ENCODE data around the gene INSYN2B.

Gene INSYN2B

GRCh38 chr5:169980418-169981053 is at the start of gene INSYN2B:
TSS of gene INSYN2B (minus strand) at chr5:169980495. CDS start at chr5:169883898, 96,597 bp downstream.
- peak; percentile 86 for DNase-seq (ENCODE audit: low spot score)

GRCh38 chr5:170028124-170028523 is 47.8 kb upstream of the INSYN2B start:
- peak; percentile 32 for DNase-seq (ENCODE audit: low spot score)

GRCh38 chr5:170025853-170026252 is 45.6 kb upstream of the INSYN2B start:
- no peak for DNase-seq (ENCODE audit: low spot score)

GRCh38 chr5:170021506-170021905 is 41.2 kb upstream of the INSYN2B start:
- no peak for DNase-seq (ENCODE audit: low spot score)

- DNase-seq (ENCODE audit: low spot score): no peak
Observed at GRCh38 chr5:170020423-170020822, 40.1 kb upstream of the INSYN2B start.

GRCh38 chr5:170012622-170013021 is 32.3 kb upstream of the INSYN2B start:
- no peak for DNase-seq (ENCODE audit: low spot score)

- DNase-seq (ENCODE audit: low spot score): no peak
Observed at GRCh38 chr5:170011751-170012150, 31.5 kb upstream of the INSYN2B start.

- DNase-seq (ENCODE audit: low spot score): no peak
Observed at GRCh38 chr5:170010595-170010994, 30.3 kb upstream of the INSYN2B start.

- DNase-seq (ENCODE audit: low spot score): no peak
Observed at GRCh38 chr5:170008376-170008775, 28.1 kb upstream of the INSYN2B start.

- no peak for DNase-seq (ENCODE audit: low spot score)
Observed at GRCh38 chr5:170006021-170006420, 25.7 kb upstream of the INSYN2B start.

- DNase-seq (ENCODE audit: low spot score): no peak
Observed at GRCh38 chr5:170000155-170000554, 19.9 kb upstream of the INSYN2B start.

- DNase-seq (ENCODE audit: low spot score): no peak
Observed at GRCh38 chr5:169999621-170000020, 19.3 kb upstream of the INSYN2B start.

- no peak for DNase-seq (ENCODE audit: low spot score)
Observed at GRCh38 chr5:169997798-169998197, 17.5 kb upstream of the INSYN2B start.

GRCh38 chr5:169993485-169993790 is 13.1 kb upstream of the INSYN2B start:
- no peak for DNase-seq (ENCODE audit: low spot score)

GRCh38 chr5:169992789-169993484 is 12.6 kb upstream of the INSYN2B start:
- DNase-seq (ENCODE audit: low spot score): no peak

- no peak for DNase-seq (ENCODE audit: low spot score)
Observed at GRCh38 chr5:169991115-169991869, 11.0 kb upstream of the INSYN2B start.

GRCh38 chr5:169989365-169989764 is 9.1 kb upstream of the INSYN2B start:
- DNase-seq (ENCODE audit: low spot score): no peak

GRCh38 chr5:169988947-169989346 is 8.7 kb upstream of the INSYN2B start:
- DNase-seq (ENCODE audit: low spot score): no peak

GRCh38 chr5:169988206-169988605 is 7.9 kb upstream of the INSYN2B start:
- DNase-seq (ENCODE audit: low spot score): no peak

GRCh38 chr5:169979871-169980270 is 424 bp downstream of the INSYN2B start:
- no peak for DNase-seq (ENCODE audit: low spot score)

GRCh38 chr5:169978714-169979113 is 1.6 kb downstream of the INSYN2B start:
- DNase-seq (ENCODE audit: low spot score): peak; percentile 33

- no peak for DNase-seq (ENCODE audit: low spot score)
Observed at GRCh38 chr5:169974121-169974770, 6.0 kb downstream of the INSYN2B start.

- DNase-seq (ENCODE audit: low spot score): no peak
Observed at GRCh38 chr5:169973056-169973455, 7.2 kb downstream of the INSYN2B start.

All from GM03348 (cell line).